Adipocyte (in vitro differentiated cells): ENCODE data around the gene ATP2C1.

ENCODE experiments used
- DNase-seq: peaks from one replicate; pipeline ENCODE4 v3.0.0-alpha.2; 2015; ENCODE audit warnings: low read depth
- H3K27me3 ChIP-seq: replicated peaks from 2 replicates; pipeline ENCODE4 v1.7.0; 2013; ENCODE audit warnings: mild to moderate bottlenecking, low read length, moderate library complexity; ENCODE audit not compliant: control insufficient read depth, insufficient read depth
- H3K36me3 ChIP-seq: 2 replicates; pipeline ENCODE4 v1.7.0; 2013; ENCODE audit warnings: low read length, mild to moderate bottlenecking, moderate library complexity; ENCODE audit not compliant: control insufficient read depth, insufficient read depth, severe bottlenecking
- H3K4me1 ChIP-seq: 2 replicates; pipeline ENCODE4 v1.7.0; 2013; ENCODE audit warnings: mild to moderate bottlenecking, low read length, moderate library complexity; ENCODE audit not compliant: control insufficient read depth, insufficient read depth
- H3K4me3 ChIP-seq: 2 replicates; pipeline ENCODE4 v1.7.0; 2013; ENCODE audit warnings: mild to moderate bottlenecking, low read length, moderate library complexity
- H3K9ac ChIP-seq: 2 replicates; pipeline ENCODE4 v1.7.0; 2013; ENCODE audit warnings: mild to moderate bottlenecking, low read length, moderate library complexity
- H3K9me3 ChIP-seq: 2 replicates; pipeline ENCODE4 v1.7.0; 2013; ENCODE audit warnings: mild to moderate bottlenecking, low read length, moderate library complexity; ENCODE audit not compliant: control insufficient read depth

Gene ATP2C1

GRCh38 chr3:130990282-130990681, 96.4 kb downstream of the ATP2C1 start:
- H3K9ac ChIP-seq = no peak overlapping the region
- no peaks in the 10 kb centered on the region for H3K4me1 ChIP-seq
- no peak overlapping the region for H3K4me3 ChIP-seq
- H3K9me3 ChIP-seq = no peaks in the 10 kb centered on the region
- H3K27me3 ChIP-seq = no peaks in the 10 kb centered on the region
- peaks cover 32% of the 10 kb centered on the region for H3K36me3 ChIP-seq
- no peak for DNase-seq

- DNase-seq = no peak
- H3K9me3 ChIP-seq = no peaks in the 10 kb centered on the region
These were observed 97.2 kb downstream of the ATP2C1 start for GRCh38 chr3:130991126-130991525.

GRCh38 chr3:130992344-130992743, 98.5 kb downstream of the ATP2C1 start:
- Histone ChIP-seq H3K4me1 (peaks cover under 1% of the 10 kb centered on the region), H3K4me3 (no peak overlapping the region), H3K9ac (no peak overlapping the region), H3K9me3 (no peaks in the 10 kb centered on the region), H3K27me3 (no peaks in the 10 kb centered on the region), H3K36me3 (peaks cover 38% of the 10 kb centered on the region)
- DNase-seq = no peak

More at GRCh38 chr3:130991126-130991525, 97.2 kb downstream of the ATP2C1 start:
- Histone ChIP-seq H3K4me3 (no peak overlapping the region), H3K36me3 (peaks cover 41% of the 10 kb centered on the region), H3K4me1 (no peaks in the 10 kb centered on the region), H3K9ac (no peak overlapping the region), H3K27me3 (no peaks in the 10 kb centered on the region)

GRCh38 chr3:130997289-130997688, 103.4 kb downstream of the ATP2C1 start:
- Histone ChIP-seq H3K36me3 (peaks cover 61% of the 10 kb centered on the region), H3K4me3 (no peak overlapping the region), H3K9me3 (no peaks in the 10 kb centered on the region), H3K4me1 (peaks cover 21% of the 10 kb centered on the region), H3K9ac (no peak overlapping the region), H3K27me3 (no peaks in the 10 kb centered on the region)
- peak; percentile 27 for DNase-seq

- no peak for DNase-seq
- Histone ChIP-seq H3K4me3 (no peak overlapping the region), H3K36me3 (peaks cover 45% of the 10 kb centered on the region), H3K9me3 (no peaks in the 10 kb centered on the region), H3K9ac (no peak overlapping the region), H3K27me3 (no peaks in the 10 kb centered on the region), H3K4me1 (peaks cover 24% of the 10 kb centered on the region)
These were observed 107.2 kb downstream of the ATP2C1 start for GRCh38 chr3:131001071-131001470.

- Histone ChIP-seq H3K9ac (no peak overlapping the region), H3K27me3 (no peaks in the 10 kb centered on the region), H3K9me3 (no peaks in the 10 kb centered on the region), H3K4me3 (no peak overlapping the region), H3K36me3 (peaks cover 29% of the 10 kb centered on the region), H3K4me1 (peaks cover 28% of the 10 kb centered on the region)
- no peak for DNase-seq
These were observed 110.7 kb downstream of the ATP2C1 start for GRCh38 chr3:131004603-131005002.

GRCh38 chr3:131007256-131007655, 113.4 kb downstream of the ATP2C1 start:
- Histone ChIP-seq H3K36me3 (peaks cover 34% of the 10 kb centered on the region), H3K4me1 (peaks cover 11% of the 10 kb centered on the region), H3K9me3 (no peaks in the 10 kb centered on the region), H3K9ac (no peak overlapping the region), H3K27me3 (no peaks in the 10 kb centered on the region), H3K4me3 (no peak overlapping the region)
- DNase-seq = no peak

- Histone ChIP-seq H3K4me3 (no peak overlapping the region), H3K27me3 (no peaks in the 10 kb centered on the region), H3K9me3 (no peaks in the 10 kb centered on the region), H3K9ac (no peak overlapping the region), H3K4me1 (peaks cover 11% of the 10 kb centered on the region), H3K36me3 (peaks cover 37% of the 10 kb centered on the region)
- DNase-seq = peak; percentile 29
These were observed 113.9 kb downstream of the ATP2C1 start for GRCh38 chr3:131007782-131008181.

GRCh38 chr3:131008326-131008725, 114.4 kb downstream of the ATP2C1 start:
- H3K9me3 ChIP-seq = no peaks in the 10 kb centered on the region
- no peak overlapping the region for H3K9ac ChIP-seq
- H3K4me3 ChIP-seq = no peak overlapping the region
- DNase-seq = no peak
- peaks cover 40% of the 10 kb centered on the region for H3K36me3 ChIP-seq
- no peaks in the 10 kb centered on the region for H3K27me3 ChIP-seq
- peaks cover 11% of the 10 kb centered on the region for H3K4me1 ChIP-seq

- Histone ChIP-seq H3K27me3 (no peaks in the 10 kb centered on the region), H3K4me3 (no peak overlapping the region), H3K4me1 (peaks cover 7% of the 10 kb centered on the region), H3K9ac (no peak overlapping the region), H3K9me3 (no peaks in the 10 kb centered on the region), H3K36me3 (peaks cover 45% of the 10 kb centered on the region)
- no peak for DNase-seq
These were observed 115.8 kb downstream of the ATP2C1 start for GRCh38 chr3:131009698-131010097.

GRCh38 chr3:131018970-131019369, 125.1 kb downstream of the ATP2C1 start:
- Histone ChIP-seq H3K9me3 (no peaks in the 10 kb centered on the region), H3K4me1 (no peaks in the 10 kb centered on the region), H3K36me3 (peaks cover 39% of the 10 kb centered on the region), H3K9ac (no peak overlapping the region), H3K4me3 (no peak overlapping the region), H3K27me3 (no peaks in the 10 kb centered on the region)
- no peak for DNase-seq

- H3K36me3 ChIP-seq = peaks cover 27% of the 10 kb centered on the region
- H3K4me1 ChIP-seq = peaks cover 1% of the 10 kb centered on the region
- no peak for DNase-seq
- no peak overlapping the region for H3K4me3 ChIP-seq
- no peaks in the 10 kb centered on the region for H3K9me3 ChIP-seq
- no peaks in the 10 kb centered on the region for H3K27me3 ChIP-seq
- H3K9ac ChIP-seq = no peak overlapping the region
These were observed 126.3 kb downstream of the ATP2C1 start for GRCh38 chr3:131020122-131020693.
